ENCODE results near the gene NWD2.

DNA sequence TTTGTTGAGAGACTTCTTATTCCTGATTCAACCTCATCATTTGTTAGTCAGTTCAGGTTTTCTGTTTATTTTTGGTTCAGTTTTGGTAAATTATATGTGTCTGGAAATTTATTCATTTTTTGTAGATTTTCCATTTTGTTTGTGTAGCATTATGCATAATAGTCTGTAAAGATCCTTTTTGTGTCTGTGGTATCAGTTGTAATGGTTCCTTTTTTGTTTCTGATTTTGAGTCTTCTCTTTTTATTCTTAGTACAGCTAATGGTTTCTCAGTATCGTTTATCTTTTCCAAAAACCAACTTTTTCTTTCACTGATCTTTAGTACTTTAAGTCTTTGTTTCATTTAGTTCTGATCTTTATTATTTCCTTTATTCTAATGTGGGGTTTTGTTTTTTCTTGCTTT lies 61.4 kb downstream of the NWD2 start:
- TF ChIP-seq CTCF (IDR thresholded peaks at IDR 0.05), result no peak
- TF ChIP-seq ZFX (IDR thresholded peaks at IDR 0.05; ENCODE audit: borderline replicate concordance), result no peak

Data from 22Rv1 (cell line).